Measurements from ENCODE around the gene FBXO46.
A peak's percentile ranks its signal among the peaks of the same experiment; 100 is the strongest.
"Not testable (repeated sequence)": the region's sequence is repeated elsewhere in the genome, so short reads cannot be mapped to it uniquely, and the experiment has no call there.

FBXO46 gene

GRCh38 chr19:45728683-45729082, 2.0 kb downstream of the FBXO46 start:
- not testable (repeated sequence) for DNase-seq (ENCODE audit: low read depth)

GRCh38 chr19:45720065-45720464, 10.6 kb downstream of the FBXO46 start:
- not testable (repeated sequence) for DNase-seq (ENCODE audit: low read depth)

DNA sequence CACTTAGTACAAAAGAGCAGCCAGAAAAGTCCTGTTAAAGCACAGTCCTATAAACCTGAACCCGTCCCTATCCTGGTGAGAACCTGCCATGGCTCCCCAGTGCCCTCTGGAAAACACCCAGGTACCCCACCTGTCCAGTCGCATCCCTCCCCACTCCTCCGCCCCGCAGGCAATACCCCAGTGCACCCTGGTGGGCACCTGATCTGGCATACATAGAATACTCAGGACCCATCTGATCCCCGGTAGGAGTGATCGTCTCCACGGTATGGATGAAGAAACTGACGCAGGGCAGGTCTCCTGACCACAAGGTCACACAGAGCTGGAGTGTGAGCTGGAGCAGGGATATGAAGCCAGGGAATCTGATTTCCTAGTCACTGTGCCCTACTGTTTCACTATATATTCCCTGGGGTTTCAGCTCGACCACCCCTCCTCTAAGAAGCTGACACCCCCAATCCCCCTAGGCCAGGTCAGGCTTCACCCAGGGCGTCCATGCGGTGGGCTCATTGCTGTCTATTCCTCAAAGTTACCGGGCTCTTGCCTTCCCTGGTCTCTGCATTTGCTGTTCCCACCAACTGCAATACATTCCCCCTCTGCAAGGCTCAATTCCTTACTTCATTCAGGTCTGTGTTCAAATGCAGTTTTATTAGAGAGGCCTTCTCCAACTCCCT, 12.6 kb downstream of the FBXO46 start:
- DNase-seq (ENCODE audit: low read depth) = no peak

- peak; percentile 96 for DNase-seq (ENCODE audit: low read depth)
Observed at GRCh38 chr19:45717131-45717982, 13.3 kb downstream of the FBXO46 start.

GRCh38 chr19:45716359-45717130, 14.2 kb downstream of the FBXO46 start:
- no peak for DNase-seq (ENCODE audit: low read depth)

DNA sequence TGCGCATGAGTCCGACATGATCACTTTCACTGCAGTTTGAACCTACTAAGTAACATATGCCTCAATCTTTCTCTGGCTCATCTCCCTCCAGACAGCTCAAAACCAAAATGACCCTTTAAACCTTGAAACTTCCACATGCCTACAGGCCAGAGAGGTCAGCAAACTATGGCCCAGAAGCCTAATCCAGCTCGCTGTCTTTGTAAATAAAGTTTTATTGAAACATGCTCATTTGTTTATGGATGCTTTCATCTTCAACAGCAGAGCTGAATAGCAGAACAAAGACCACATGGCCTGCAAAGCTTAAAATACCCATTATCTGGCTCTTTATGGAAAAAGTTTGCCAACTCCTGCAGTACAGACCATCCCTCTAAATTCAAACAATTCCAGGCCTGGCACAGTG, 15.6 kb downstream of the FBXO46 start:
- no peak for DNase-seq (ENCODE audit: low read depth)

DNA sequence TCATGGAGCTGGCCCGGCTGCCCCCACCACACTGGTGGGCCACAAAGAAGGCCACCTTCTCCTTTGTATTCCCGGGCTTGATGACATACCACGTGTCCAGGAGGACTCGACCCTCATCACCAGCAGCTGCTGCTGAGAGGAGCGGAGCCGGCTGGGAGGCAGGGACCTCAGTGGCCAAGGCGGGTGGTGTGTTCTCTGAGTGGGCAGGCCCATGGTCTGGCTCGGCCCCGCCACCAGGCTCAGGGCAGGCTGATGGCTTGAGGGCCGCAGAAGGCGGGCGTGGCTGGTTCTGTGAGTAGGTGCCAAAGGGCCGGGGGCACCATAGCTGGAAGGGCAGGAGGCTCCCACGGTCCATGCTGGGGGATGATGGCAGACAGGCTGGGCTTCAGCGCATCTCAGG, 17.6 kb downstream of the FBXO46 start:
- no peak for DNase-seq (ENCODE audit: low read depth)

DNA sequence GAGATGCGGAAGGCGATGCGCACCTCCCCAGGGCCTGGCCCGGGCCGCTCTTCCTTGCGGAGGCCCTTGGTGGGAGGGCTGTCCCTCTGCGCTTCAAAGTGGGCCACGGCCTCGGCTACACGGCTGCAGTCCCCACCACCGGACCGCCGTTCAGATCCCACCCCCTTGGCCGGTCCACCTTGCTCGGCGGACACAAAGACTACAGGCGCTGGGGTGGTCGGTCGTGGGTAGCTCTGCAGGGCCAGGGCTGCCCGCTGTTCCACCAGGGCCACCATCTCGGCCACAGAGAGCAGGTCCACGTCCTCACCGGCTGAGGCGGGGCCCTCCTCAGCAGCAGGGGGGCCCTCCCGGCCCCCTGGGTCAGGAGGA, 18.0 kb downstream of the FBXO46 start:
- no peak for DNase-seq (ENCODE audit: low read depth)

DNA sequence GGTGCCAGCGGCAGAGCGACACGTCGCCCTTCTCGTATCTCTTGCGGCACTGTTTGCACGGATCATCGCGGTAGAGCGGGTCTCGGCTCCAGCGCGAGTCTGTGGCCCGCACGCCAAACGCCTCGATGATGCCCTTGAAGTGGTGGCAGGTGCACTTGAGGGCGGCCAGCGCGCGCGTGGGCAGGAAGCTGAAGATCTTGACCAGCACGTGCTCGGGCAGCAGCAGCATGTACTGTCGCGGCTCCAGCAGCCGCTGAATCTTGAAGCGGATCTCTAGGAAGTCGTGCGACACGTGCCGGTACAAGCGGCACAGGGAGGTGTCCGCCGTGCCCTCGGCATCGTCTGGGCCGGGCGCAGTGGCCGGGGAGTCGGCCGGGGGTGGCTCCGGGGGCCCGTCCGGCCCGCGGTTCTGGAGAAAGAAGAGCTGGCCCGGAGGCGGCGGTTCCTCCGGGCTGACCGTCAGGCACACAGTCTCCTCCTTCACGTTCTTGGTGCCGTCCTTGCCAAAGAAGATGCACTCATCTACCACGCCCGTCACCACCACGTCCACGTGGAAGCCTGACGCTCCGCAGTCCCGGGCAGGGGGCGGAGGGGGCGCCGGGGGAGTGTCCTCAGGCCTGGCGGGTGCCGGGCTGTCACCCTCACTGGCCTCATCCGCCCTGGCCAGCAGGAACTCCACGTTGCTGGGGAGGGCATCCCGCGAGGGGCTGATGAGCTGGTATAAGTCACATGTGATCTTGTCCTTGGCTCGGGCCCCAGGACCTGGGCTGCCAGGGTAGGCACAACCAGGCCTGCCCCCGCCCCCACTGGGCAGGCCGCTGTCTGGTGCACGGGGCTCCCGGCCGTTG, 18.6 kb downstream of the FBXO46 start:
- DNase-seq (ENCODE audit: low read depth) = no peak

DNA sequence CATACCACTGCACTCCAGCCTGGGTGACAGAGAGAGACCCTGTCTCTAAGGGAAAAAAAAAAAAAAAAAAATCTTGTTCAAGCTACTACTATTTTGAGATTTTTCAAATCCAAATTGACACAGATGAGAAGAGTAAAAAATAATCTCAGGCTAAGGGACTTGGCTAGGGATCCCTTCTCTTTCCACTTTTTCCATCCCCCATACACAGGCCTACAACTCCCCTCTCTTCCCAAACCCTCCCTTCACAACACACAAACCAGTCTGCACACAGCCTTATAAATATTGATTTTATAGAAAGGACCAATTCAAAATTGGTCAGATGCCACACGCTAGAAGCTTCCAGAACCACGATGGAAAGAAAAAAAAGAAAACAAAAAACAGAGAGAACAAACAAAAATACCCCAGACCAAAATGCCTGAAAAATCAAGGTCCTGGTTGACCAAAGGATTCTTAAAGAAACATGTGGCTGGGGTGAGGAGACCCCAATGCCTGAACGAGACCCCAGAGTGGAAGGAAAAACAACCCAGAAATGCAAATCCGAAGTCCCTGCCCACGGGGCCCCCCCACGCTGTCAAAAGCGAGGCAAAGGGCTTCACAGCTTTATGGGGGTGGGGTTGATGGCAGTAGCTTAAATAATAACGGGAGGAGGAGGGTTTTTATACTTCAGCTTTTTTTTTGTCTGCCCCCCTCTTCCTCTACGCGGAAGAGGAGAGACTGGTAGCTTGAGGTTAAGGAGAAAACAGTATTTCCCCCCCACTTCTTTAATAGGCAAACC, 20.2 kb downstream of the FBXO46 start:
- DNase-seq (ENCODE audit: low read depth) = no peak

GRCh38 chr19:45705710-45706415, 24.8 kb downstream of the FBXO46 start:
- DNase-seq (ENCODE audit: low read depth) = no peak

DNA sequence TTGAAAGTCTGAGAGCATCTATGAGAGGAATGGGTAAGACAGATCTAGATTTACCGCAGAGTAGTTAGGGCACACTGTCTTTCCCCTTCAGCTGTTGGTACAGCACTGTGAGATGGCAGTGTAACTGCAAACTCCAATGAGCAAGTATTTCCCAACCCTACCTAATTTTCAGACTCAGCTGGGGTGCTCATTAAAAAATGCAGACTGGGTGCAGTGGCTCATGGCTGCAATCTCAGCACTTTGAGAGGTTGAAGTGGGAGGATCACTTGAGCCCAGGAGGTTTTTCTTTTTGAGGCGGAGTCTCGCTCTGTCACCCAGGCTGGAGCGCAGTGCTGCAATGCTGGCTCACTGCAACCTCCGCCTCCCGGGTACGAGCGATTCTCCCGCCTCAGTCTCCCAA, 25.6 kb downstream of the FBXO46 start:
- no peak for DNase-seq (ENCODE audit: low read depth)

DNA sequence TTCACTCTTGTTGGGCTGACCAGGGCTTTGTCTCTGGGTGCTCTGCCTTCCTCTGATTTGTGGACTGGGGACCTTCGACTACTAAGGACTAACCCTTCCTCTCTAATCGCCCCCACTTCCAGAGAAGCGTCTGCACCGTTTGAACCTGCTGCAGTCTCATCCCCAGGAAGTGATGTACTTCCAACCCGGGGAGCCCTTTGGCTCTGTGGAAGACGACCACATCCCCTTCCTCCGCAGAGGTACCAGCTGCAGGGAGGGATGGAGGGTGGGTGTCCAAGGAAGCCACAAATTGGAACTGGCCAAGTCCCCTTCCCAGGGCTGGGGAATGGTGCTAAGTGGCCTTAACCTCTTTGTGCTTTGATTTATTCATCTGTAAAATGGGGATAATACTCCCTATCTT, 29.0 kb downstream of the FBXO46 start:
- DNase-seq (ENCODE audit: low read depth) = no peak

DNA sequence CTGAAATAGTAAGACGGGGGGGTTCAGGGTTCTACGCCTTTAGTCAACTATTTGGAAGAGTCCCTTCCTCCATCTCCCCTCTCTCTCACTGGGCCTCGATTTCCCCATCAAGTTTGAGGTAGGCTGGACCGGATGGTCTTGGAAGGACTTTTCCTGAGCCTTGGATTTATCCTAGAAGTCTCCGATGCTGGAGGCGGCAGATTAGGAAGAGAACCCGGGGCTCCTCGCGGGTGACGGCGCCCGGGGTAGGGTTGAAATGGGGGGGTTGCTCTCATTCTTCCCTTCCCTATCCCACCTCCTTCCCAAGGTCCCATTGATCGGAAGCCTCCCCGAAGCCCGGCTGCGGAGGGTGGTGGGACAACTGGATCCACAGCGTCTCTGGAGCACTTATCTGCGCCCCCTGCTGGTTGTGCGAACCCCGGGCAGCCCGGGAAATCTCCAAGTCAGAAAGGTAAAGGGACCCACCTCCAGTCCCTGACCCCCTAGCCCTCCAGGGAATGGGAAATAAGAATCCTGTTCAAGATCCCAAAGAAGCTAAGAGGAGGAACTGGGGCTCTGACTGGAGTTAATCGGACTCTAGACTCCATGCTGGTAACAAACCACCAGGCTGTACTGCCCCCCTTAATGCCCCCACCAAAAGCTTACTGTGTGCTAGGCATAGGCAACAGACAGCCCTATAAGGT, 37.4 kb downstream of the FBXO46 start:
- DNase-seq (ENCODE audit: low read depth) = peak; percentile 79

DNA sequence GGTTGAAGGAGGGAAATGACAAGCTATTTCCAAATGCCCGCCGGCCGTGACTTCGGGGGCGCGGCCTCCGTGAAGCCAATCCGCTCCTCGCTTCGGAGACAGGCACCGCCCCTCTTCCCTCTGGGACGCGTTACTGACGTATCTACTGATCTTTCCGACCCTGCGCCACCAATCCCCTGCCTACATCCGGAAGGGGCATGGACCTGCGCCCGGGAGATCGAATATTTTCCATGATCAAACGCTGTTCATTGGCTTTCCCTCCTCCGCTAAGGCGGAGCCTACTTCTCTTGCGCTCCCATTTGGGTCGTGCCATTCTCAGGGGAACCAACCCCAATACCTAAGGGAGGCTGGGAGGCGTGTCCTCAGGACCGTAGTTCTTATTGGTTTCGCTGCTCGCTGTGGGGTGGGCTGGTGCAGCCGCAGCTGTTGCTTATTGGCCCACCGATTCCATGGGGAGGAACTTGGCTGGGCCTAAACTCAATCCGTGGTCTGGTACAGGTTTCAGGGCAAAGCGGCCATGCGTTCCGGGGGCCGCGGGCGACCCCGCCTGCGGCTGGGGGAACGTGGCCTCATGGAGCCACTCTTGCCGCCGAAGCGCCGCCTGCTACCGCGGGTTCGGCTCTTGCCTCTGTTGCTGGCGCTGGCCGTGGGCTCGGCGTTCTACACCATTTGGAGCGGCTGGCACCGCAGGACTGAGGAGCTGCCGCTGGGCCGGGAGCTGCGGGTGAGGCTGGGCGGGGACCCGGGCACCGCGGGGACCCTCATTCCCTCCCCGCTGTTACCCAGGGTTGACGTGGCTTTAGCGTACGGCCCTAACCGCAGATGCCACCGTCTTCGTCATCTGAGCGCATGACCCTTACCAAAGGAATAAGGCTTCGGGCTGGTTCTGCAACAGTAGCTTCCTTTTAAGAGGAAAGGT, 38.2 kb downstream of the FBXO46 start, which contains the start of gene QPCTL:
QPCTL (plus strand) TSS at position 480 of the 919 bp plus-strand sequence; CDS start at position 518, 38 bp downstream.
- DNase-seq (ENCODE audit: low read depth) = peak; percentile 94

DNA sequence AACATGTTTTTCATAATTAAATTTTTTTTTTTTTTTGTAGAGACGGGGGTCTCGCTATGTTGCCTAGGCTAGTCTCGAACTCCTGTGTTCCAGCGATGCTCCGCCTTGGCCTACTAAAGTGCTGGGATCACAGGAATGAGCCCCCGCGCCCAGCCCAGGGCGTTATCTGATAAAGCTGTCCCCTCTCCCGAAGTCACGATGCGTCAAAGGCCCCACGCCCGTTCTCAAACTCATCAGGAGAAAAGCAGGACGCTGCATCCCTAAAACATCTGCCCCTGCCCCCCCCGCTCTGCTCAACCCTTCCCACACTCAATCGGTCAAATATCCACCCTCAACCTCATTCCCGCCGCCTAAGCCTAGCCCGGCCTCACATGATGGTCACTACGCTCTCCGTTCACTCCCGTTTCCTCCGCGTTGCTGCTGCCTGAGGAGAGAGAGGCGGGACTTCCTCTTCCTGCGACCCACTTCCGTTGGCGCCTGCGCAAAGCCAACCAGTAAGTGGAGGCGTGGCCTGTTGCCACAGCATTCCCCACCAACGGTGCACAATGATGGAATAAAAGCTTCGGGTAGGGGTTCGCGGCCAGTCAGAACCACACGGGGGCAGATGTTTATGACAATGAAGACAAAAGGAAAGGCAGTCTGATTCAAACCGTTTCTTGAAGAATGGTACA, 39.0 kb downstream of the FBXO46 start, which contains the start of gene SNRPD2:
SNRPD2 (minus strand) TSS at position 438 of the 671 bp plus-strand sequence; CDS start at position 373, 65 bp downstream.
- peak; percentile 90 for DNase-seq (ENCODE audit: low read depth)

DNA sequence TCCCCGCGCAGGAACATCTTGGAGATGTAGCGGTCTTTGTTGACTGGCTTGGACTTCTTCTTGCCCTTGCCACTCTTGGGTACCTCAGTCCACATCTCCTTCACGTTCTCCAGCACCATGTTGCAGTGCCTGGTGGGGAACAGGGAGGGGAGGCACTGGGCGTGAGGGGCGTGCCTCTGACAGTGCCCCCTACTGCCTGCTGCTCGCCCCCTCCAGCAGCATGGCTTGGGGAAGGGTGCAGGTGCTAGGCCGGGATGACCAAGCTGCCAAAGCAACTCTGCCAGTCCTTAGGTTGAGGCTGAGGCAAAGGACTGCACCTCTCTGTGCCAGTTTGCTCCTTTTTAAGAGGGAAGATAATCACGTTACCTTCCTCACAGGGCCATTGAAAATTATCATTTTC, 43.1 kb downstream of the FBXO46 start:
- DNase-seq (ENCODE audit: low read depth) = no peak

DNA sequence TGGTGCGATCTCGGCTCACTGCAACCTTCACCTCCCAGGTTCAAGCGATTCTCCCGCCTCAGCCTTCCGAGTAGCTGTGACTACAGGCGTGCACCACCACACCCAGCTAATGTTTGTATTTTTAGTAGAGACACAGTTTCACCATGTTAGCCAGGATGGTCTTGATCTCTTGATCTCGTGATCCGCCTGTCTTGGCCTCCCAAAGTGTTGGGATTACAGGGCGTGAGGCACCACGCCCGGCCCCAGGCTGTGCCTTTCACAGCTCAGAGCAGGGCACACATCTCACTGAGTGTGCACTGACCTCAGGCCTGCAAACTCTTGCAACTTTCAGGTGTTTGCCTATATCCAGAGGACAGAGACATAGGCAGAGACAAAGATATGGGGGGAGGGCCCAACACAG, 45.7 kb downstream of the FBXO46 start:
- DNase-seq (ENCODE audit: low read depth) = not testable (repeated sequence)
